Panc1 (cell line): Measurements from ENCODE around the gene ABLIM2. TPM values are rescaled to one million over a fixed set of nuclear protein-coding genes. Genes with fewer than 3 reads are reported as not detected.

Source experiments
- ATAC-seq: fragments of 200-7000 bp; cut with Tn5 transposase; 2 replicates; pipeline ENCODE4 v1.9.1; 2020; ENCODE audit warnings: mild to moderate bottlenecking, moderate library complexity
- BruUV-seq: library from RNA; stranded (reverse); fragments of 400-500 nt; replicated peaks from 2 replicates; lab custom pipeline; 2021; lab: Mats Ljungman, UMichigan
- CTCF ChIA-PET: fragments of 300-600 bp; sonication (Branson Sonifier 250); formaldehyde crosslinking; loops from one replicate; lab custom pipeline; 2022; ENCODE audit warnings: antibody characterized with exemption; lab: Charles Lee
- POLR2A ChIA-PET: fragments of 300-600 bp; sonication (Branson Sonifier 250); formaldehyde crosslinking; loops from one replicate; lab custom pipeline; 2022; ENCODE audit warnings: antibody characterized with exemption; lab: Charles Lee
- DNase-seq: peaks from one replicate; pipeline ENCODE4 v3.0.0-alpha.2; 2010; ENCODE audit warnings: low read depth, low spot score
- H3K27ac ChIP-seq: 2 replicates; pipeline ENCODE4 v1.5.1; 2011; ENCODE audit warnings: mild to moderate bottlenecking, low read length, inconsistent platforms
- H3K27me3 ChIP-seq: fragments of 200-500 bp; sonication (Bioruptor generic); 2 replicates; pipeline ENCODE4 v1.6.0; 2014; ENCODE audit warnings: low read length, inconsistent platforms; ENCODE audit not compliant: control insufficient read depth, insufficient read depth
- H3K36me3 ChIP-seq: fragments of 200-500 bp; sonication (Bioruptor generic); 2 replicates; pipeline ENCODE4 v1.5.1; 2014; ENCODE audit warnings: inconsistent platforms, mild to moderate bottlenecking, low read length, moderate library complexity; ENCODE audit not compliant: control insufficient read depth, insufficient read depth
- H3K4me1 ChIP-seq: 2 replicates; pipeline ENCODE4 v1.5.1; 2011; ENCODE audit warnings: inconsistent platforms, mild to moderate bottlenecking, low read length, moderate library complexity; ENCODE audit not compliant: control insufficient read depth, insufficient read depth
- H3K4me3 ChIP-seq, 2 experiments: 2 replicates each; pipeline ENCODE4 v1.5.1; 2011 to 2012; ENCODE audit warnings: low read depth in 2 of 2, low read length in 2 of 2, mild to moderate bottlenecking in 2 of 2, inconsistent platforms in 1 of 2, moderate library complexity in 1 of 2
- H3K9me3 ChIP-seq: fragments of 200-500 bp; sonication (Bioruptor generic); 2 replicates; pipeline ENCODE4 v1.5.1; 2014; ENCODE audit warnings: low read depth, mild to moderate bottlenecking, inconsistent platforms, low read length, moderate library complexity; ENCODE audit not compliant: control insufficient read depth, insufficient read depth
- CTCF ChIP-seq: fragments of 450-650 bp; IDR thresholded peaks from 2 replicates; pipeline ENCODE4 v1.5.1; 2017; ENCODE audit warnings: mild to moderate bottlenecking
- POLR2AphosphoS5 ChIP-seq: IDR thresholded peaks from 2 replicates; pipeline ENCODE4 v1.6.1; 2012; ENCODE audit warnings: mild to moderate bottlenecking, low read depth, low read length, moderate library complexity
- SIN3A ChIP-seq: IDR thresholded peaks from 2 replicates; pipeline ENCODE4 v1.6.1; 2012; ENCODE audit warnings: low read depth, mild to moderate bottlenecking, low read length, moderate library complexity, borderline replicate concordance; ENCODE audit not compliant: insufficient read depth
- TCF7L2 ChIP-seq: IDR thresholded peaks from 2 replicates; pipeline ENCODE4 v1.6.1; 2011; ENCODE audit warnings: mild to moderate bottlenecking, low read depth, low read length, inconsistent platforms
- in situ Hi-C: cut with HindIII; loops from 2 replicates; pipeline ENCODE4 v1.10.0; 2016; ENCODE audit warnings: low sequenced_read_pairs, low pct_unique_long_range_greater_than_20kb
- intact Hi-C: fragments of 100-400 bp; cut with micrococcal nuclease; formaldehyde crosslinking; loops from one replicate; pipeline ENCODE4 v1.10.0; 2022; ENCODE audit not compliant: unreplicated experiment
- total RNA-seq: library from RNA; stranded (reverse); gene quantifications from one replicate; pipeline ENCODE4 v1.2.1, GENCODE V29; 2021; ENCODE audit not compliant: unreplicated experiment
- TF ChIP-seq, protein P1 (sequence below), 2 experiments: IDR thresholded peaks; 2 replicates each; pipeline ENCODE4 v1.6.1; 2011 to 2012; ENCODE audit warnings: low read depth in 2 of 2, control low read depth in 1 of 2, low read length in 1 of 2, mild to moderate bottlenecking in 1 of 2, moderate library complexity in 1 of 2; ENCODE audit not compliant: insufficient read depth in 1 of 2

The ABLIM2 gene
- total RNA-seq, 1 experiment from 2014 or later: 0.64 TPM

DNA sequence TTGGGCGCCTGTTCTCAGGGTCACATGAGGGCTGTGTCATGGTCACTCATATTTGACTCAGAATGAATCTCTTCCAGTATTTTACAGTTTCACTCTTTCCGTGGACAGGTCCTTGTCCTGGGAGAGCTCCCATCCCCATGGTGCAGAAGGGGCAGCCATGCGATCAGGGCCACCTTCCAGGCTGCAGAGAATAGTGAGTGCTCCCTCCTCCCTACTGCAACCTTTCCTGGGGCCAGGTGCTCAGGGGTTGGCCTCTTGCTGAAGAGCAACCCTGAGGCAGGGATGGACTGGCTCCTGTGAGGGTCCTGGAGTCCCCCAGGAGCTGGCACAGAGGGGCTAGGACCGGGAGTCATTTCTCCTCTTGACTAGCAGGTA lies 108.4 kb downstream of the ABLIM2 start:
- H3K36me3 ChIP-seq: no peaks in the 10 kb centered on the region
- POLR2A ChIA-PET: no interaction called here
- no peak for TF ChIP-seq POLR2AphosphoS5
- TF ChIP-seq CTCF: no peak
- no peak for TF ChIP-seq TCF7L2
- no peaks in the 10 kb centered on the region for H3K4me1 ChIP-seq
- no peak overlapping the region for H3K27ac ChIP-seq
- intact Hi-C loops: no loop called here
- no peaks in the 10 kb centered on the region for H3K27me3 ChIP-seq
- no peaks in the 10 kb centered on the region for H3K9me3 ChIP-seq
- ATAC-seq: no peak
- CTCF ChIA-PET: no interaction called here
- no TSS peak for BruUV-seq
- in situ Hi-C loops: no loop called here
- H3K4me3 ChIP-seq: no peak overlapping the region
- no peak for DNase-seq

GRCh38 chr4:8048856-8049676 lies 109.5 kb downstream of the ABLIM2 start:
- H3K36me3 ChIP-seq: no peaks in the 10 kb centered on the region
- H3K4me1 ChIP-seq: no peaks in the 10 kb centered on the region; the same call in 1 of the 2 replicates
- no peaks in the 10 kb centered on the region for H3K27me3 ChIP-seq
- H3K4me3 ChIP-seq: no peak overlapping the region
- no peaks in the 10 kb centered on the region for H3K9me3 ChIP-seq
- POLR2A ChIA-PET: no interaction called here
- H3K27ac ChIP-seq: no peak overlapping the region
- TF ChIP-seq POLR2AphosphoS5 (no peak), TCF7L2 (no peak)
- no TSS peak for BruUV-seq
- CTCF ChIA-PET: no interaction called here
- ATAC-seq: no peak
- intact Hi-C loops: no loop called here
- in situ Hi-C loops: no loop called here
- no peak for DNase-seq

DNA sequence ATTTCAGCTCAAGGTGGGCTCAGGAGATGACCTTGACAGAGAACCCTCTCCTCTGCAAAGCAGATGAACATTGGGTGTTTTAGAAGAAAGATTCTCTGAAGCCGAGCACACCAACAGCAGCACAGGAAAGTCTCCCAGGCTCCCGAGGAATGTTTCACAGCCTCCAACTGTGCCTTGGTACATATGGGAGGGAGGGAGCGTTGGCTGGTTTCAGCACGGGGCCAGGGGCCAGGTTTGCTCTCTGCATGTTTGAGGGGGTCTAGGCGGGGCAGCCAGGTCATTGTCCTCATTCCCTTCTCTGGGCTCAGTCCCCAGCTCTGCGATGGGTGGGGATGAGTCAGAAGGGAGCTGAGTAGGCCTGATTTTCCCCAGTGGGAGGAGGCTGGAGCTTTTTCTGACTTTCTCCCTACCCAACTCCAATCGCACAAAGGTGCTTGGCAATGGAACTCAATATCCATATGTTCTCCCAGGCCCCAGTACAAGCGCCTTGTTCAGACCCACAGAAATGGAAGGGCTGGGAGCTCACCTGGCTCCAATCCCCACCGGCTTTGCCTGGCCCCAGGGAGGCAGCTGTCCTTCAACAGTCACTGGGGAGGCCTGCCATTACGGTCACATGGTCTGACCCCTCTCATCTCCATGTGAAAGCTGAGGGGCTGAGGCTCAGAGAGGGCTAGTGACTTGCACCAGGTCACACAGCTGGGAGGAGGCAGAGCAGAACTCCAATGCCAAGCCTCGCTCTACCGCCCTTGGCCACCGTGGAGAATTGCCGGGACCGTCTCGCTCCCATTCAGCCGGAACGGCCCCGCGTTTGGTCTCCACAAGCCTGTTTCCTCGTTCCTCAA lies 110.6 kb downstream of the ABLIM2 start:
- DNase-seq (no peak), ATAC-seq (no peak)
- no peak overlapping the region for H3K27ac ChIP-seq
- H3K27me3 ChIP-seq: no peaks in the 10 kb centered on the region
- ChIA-PET CTCF (no interaction called here), POLR2A (no interaction called here)
- H3K36me3 ChIP-seq: no peaks in the 10 kb centered on the region
- no peak overlapping the region for H3K4me3 ChIP-seq
- intact Hi-C loops: no loop called here
- H3K4me1 ChIP-seq: no peaks in the 10 kb centered on the region; the same call in 1 of the 2 replicates
- no TSS peak for BruUV-seq
- H3K9me3 ChIP-seq: no peaks in the 10 kb centered on the region
- TF ChIP-seq SIN3A: no peak
- TF ChIP-seq POLR2AphosphoS5: no peak
- TF ChIP-seq, protein P1, sequence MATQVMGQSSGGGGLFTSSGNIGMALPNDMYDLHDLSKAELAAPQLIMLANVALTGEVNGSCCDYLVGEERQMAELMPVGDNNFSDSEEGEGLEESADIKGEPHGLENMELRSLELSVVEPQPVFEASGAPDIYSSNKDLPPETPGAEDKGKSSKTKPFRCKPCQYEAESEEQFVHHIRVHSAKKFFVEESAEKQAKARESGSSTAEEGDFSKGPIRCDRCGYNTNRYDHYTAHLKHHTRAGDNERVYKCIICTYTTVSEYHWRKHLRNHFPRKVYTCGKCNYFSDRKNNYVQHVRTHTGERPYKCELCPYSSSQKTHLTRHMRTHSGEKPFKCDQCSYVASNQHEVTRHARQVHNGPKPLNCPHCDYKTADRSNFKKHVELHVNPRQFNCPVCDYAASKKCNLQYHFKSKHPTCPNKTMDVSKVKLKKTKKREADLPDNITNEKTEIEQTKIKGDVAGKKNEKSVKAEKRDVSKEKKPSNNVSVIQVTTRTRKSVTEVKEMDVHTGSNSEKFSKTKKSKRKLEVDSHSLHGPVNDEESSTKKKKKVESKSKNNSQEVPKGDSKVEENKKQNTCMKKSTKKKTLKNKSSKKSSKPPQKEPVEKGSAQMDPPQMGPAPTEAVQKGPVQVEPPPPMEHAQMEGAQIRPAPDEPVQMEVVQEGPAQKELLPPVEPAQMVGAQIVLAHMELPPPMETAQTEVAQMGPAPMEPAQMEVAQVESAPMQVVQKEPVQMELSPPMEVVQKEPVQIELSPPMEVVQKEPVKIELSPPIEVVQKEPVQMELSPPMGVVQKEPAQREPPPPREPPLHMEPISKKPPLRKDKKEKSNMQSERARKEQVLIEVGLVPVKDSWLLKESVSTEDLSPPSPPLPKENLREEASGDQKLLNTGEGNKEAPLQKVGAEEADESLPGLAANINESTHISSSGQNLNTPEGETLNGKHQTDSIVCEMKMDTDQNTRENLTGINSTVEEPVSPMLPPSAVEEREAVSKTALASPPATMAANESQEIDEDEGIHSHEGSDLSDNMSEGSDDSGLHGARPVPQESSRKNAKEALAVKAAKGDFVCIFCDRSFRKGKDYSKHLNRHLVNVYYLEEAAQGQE (IDR thresholded peaks at IDR 0.05; ENCODE audit: insufficient read depth in 1 of 2, low read depth in 2 of 2, low read length in 1 of 2): no peak
- no peak for TF ChIP-seq CTCF
- TF ChIP-seq TCF7L2: no peak
- in situ Hi-C loops: no loop called here
